ENCODE results near the gene OR8K5.
"Not testable (repeated sequence)": the region's sequence is repeated elsewhere in the genome, so short reads cannot be mapped to it uniquely, and the experiment has no call there.

OR8K5 gene

GRCh38 chr11:56160217-56160616 lies at the start of gene OR8K5:
OR8K5 (minus strand) TSS chr11:56160317; CDS start chr11:56160317, 0 bp downstream.
- DNase-seq (ENCODE audit: low read depth in 1 of 2, low spot score in 1 of 2) = no peak

- no peak for DNase-seq (ENCODE audit: low read depth in 1 of 2, low spot score in 1 of 2)
Observed at GRCh38 chr11:56207790-56208189, 47.7 kb upstream of the OR8K5 start.

GRCh38 chr11:56197367-56197766 lies 37.2 kb upstream of the OR8K5 start:
- no peak for DNase-seq (ENCODE audit: low read depth in 1 of 2, low spot score in 1 of 2)

- DNase-seq (ENCODE audit: low read depth in 1 of 2, low spot score in 1 of 2) = no peak
Observed at GRCh38 chr11:56196705-56197104, 36.6 kb upstream of the OR8K5 start.

GRCh38 chr11:56188602-56189001 lies 28.5 kb upstream of the OR8K5 start:
- DNase-seq (ENCODE audit: low read depth in 1 of 2, low spot score in 1 of 2) = no peak

GRCh38 chr11:56183459-56183858 lies 23.3 kb upstream of the OR8K5 start:
- no peak for DNase-seq (ENCODE audit: low read depth in 1 of 2, low spot score in 1 of 2)

- no peak for DNase-seq (ENCODE audit: low read depth in 1 of 2, low spot score in 1 of 2)
Observed at GRCh38 chr11:56176318-56176717, 16.2 kb upstream of the OR8K5 start, which contains the start of gene OR5J2. OR5J2 (plus strand) TSS chr11:56176618; CDS start chr11:56176618, 0 bp downstream.

- DNase-seq (ENCODE audit: low read depth in 1 of 2, low spot score in 1 of 2) = no peak
Observed at GRCh38 chr11:56172256-56172830, 12.2 kb upstream of the OR8K5 start.

GRCh38 chr11:56163804-56164203 lies 3.7 kb upstream of the OR8K5 start:
- DNase-seq (ENCODE audit: low read depth in 1 of 2, low spot score in 1 of 2) = no peak

- DNase-seq (ENCODE audit: low read depth in 1 of 2, low spot score in 1 of 2) = no peak
Observed at GRCh38 chr11:56152333-56152732, 7.8 kb downstream of the OR8K5 start.

GRCh38 chr11:56151376-56151775 lies 8.7 kb downstream of the OR8K5 start:
- no peak for DNase-seq (ENCODE audit: low read depth in 1 of 2, low spot score in 1 of 2)

GRCh38 chr11:56143681-56144080 lies 16.4 kb downstream of the OR8K5 start:
- DNase-seq (ENCODE audit: low read depth in 1 of 2, low spot score in 1 of 2) = not testable (repeated sequence)

- no peak for DNase-seq (ENCODE audit: low read depth in 1 of 2, low spot score in 1 of 2)
Observed at GRCh38 chr11:56140151-56140661, 19.9 kb downstream of the OR8K5 start, which contains the start of gene OR8J3. OR8J3 (minus strand) TSS chr11:56140201; CDS start chr11:56137718, 2,483 bp downstream.

GRCh38 chr11:56122073-56122472 lies 38.0 kb downstream of the OR8K5 start, which contains the start of gene OR8H3:
OR8H3 (plus strand) TSS chr11:56122373; CDS start chr11:56122373, 0 bp downstream.
- DNase-seq (ENCODE audit: low read depth in 1 of 2, low spot score in 1 of 2) = no peak

All from activated CD4-positive, alpha-beta T cell treated with anti-CD3 and anti-CD28 coated beads, Interleukin-2, amount 50 U/mL, for 24 hours (primary cell).